Activated CD8-positive, alpha-beta T cell treated with anti-CD3 and anti-CD28 coated beads, Interleukin-2, amount 10 ng/mL, durations not matched to agents 7 days and 5 days (primary cell): ENCODE measurements around the gene ELOVL3. TPM values are rescaled to one million over a fixed set of nuclear protein-coding genes. Genes with fewer than 3 reads are reported as not detected.
A peak's percentile ranks its signal among the peaks of the same experiment; 100 is the strongest.
"Not testable (repeated sequence)": the region's sequence is repeated elsewhere in the genome, so short reads cannot be mapped to it uniquely, and the experiment has no call there.

Source experiments
- ATAC-seq: fragments of 150-1000 bp; cut with Tn5 transposase; one replicate; pipeline ENCODE4 v1.10.0; 2021; ENCODE audit warnings: moderate library complexity
- CTCF ChIA-PET: fragments of 350-600 bp; sonication (Branson Sonifier 250); formaldehyde crosslinking; loops from one replicate; lab custom pipeline; 2021; ENCODE audit warnings: antibody characterized with exemption; lab: Charles Lee
- POLR2A ChIA-PET: fragments of 350-600 bp; sonication (Branson Sonifier 250); formaldehyde crosslinking; loops from one replicate; lab custom pipeline; 2021; ENCODE audit warnings: antibody characterized with exemption; lab: Charles Lee
- DNase-seq: peaks from one replicate; pipeline ENCODE4 v3.0.0-alpha.2; 2020
- H3K27ac Mint-ChIP-seq: one replicate; pipeline ENCODE4 v1.8.0; 2021; ENCODE audit warnings: mild to moderate bottlenecking, mixed read lengths
- H3K27me3 Mint-ChIP-seq: one replicate; pipeline ENCODE4 v1.8.0; 2021; ENCODE audit warnings: low read depth, mixed read lengths
- H3K36me3 Mint-ChIP-seq: one replicate; pipeline ENCODE4 v1.8.0; 2021; ENCODE audit warnings: low read depth, mixed read lengths
- H3K4me1 Mint-ChIP-seq: one replicate; pipeline ENCODE4 v1.8.0; 2021; ENCODE audit warnings: low read depth, mixed read lengths
- H3K4me3 Mint-ChIP-seq: one replicate; pipeline ENCODE4 v1.8.0; 2021; ENCODE audit warnings: mild to moderate bottlenecking, mixed read lengths
- H3K9me3 Mint-ChIP-seq: one replicate; pipeline ENCODE4 v1.8.0; 2022; ENCODE audit warnings: mixed read lengths; ENCODE audit not compliant: insufficient read depth
- total RNA-seq, 2 experiments: library from RNA; stranded (reverse); gene quantifications; one replicate each; pipeline ENCODE4 v1.2.3, GENCODE V29; 2021

The ELOVL3 gene, protein sequence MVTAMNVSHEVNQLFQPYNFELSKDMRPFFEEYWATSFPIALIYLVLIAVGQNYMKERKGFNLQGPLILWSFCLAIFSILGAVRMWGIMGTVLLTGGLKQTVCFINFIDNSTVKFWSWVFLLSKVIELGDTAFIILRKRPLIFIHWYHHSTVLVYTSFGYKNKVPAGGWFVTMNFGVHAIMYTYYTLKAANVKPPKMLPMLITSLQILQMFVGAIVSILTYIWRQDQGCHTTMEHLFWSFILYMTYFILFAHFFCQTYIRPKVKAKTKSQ
- total RNA-seq, result not detected

DNA sequence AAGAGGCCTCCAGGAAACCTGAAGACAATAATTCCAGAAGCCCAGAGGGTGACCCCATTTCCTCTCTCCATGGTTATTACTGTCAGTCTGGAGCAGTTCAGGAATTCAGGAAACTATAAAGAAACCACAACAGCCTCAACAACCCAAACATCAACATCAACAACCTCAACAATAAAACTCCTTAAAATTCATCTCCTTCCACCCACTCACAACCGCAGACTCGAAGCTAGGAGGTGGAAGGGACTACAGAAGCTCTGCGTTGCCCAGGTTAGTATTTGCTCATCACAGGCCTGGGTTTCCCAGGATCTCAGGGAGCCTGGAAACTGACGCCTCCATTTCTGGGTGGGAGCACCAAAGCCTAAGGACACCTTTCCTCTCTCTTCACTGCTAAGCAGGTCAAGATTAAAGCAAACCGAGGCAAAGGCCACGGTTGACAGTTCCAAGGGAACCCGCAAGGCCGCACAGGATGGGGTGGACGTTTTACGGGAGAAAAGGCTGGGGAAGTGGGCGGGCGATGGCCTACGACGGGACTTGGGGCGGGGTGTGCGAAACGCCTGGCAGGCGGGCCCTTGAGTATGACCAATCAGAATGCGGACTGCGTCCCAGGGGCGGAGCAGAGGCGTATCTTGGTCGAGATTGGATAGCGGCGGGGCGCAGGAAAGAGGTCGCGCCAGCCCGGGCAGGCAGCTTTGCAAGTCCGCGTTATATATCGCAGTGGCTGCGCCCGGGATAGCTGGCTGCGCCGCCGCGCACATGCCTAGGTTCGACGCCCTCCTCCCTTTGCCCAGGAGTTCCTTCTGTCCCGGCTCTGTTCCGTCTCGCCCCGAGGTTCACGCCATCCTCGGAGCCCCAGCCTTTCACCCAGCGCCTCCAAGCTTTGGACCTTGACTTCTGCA is at the start of gene ELOVL3:
ELOVL3 (plus strand) TSS at position 654 of the 896 bp plus-strand sequence. CDS start 250 bp downstream, outside the sequence.
- peaks cover 24% of the 10 kb centered on the region for H3K4me1 Mint-ChIP-seq
- peaks cover 56% of the 10 kb centered on the region for H3K27me3 Mint-ChIP-seq
- POLR2A ChIA-PET, result interaction anchor here (0.8 to 1.4 kb wide), 3 partner anchors 20 to 56 kb away, joined by 3 to 6 read pairs (median 3); partner anchors contain the start of gene GBF1

DNA sequence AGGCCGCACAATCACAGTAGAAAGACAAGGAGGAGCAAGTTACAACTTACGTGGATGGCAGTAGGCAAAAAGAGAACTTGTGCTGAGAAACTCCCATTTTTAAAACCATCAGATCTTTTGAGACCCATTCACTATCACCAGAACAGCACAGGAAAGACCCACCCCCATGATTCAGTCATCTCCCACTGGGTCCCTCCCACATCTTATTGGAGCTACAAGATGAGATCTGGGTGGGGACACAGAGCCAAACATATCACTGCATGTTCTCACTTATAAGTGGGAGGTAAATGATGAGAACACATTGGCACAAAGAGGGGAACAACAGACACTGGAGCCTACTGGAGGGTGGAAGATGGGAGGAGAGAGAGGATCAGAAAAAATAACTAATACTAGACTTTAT is 41.5 kb upstream of the ELOVL3 start:
- POLR2A ChIA-PET, result no interaction called here
- Mint-ChIP-seq H3K36me3 (peaks cover 3% of the 10 kb centered on the region), H3K4me1 (peaks cover 13% of the 10 kb centered on the region), H3K27ac (no peak overlapping the region), H3K4me3 (no peak overlapping the region), H3K27me3 (peaks cover 3% of the 10 kb centered on the region), H3K9me3 (peaks cover 7% of the 10 kb centered on the region)
- CTCF ChIA-PET, result interaction anchor here (1.4 to 3.9 kb wide), 2 partner anchors 15 to 47 kb away, joined by 3 to 27 read pairs; no protein-coding TSS in a partner anchor
- no peak for DNase-seq
- ATAC-seq, result no peak

More for the DNA sequence above, at the start of gene ELOVL3:
- H3K9me3 Mint-ChIP-seq, result no peaks in the 10 kb centered on the region
- no peak within 1 kb of the TSS for H3K27ac Mint-ChIP-seq
- peak within 1 kb of the TSS; percentile 32 for H3K4me3 Mint-ChIP-seq
- CTCF ChIA-PET, result interaction anchor here (1.1 to 23.0 kb wide), 5 partner anchors 56 to 370 kb away, joined by 3 to 742 read pairs (median 34); partner anchors contain the start of genes NFKB2 and PPRC1
- DNase-seq (peak; percentile 91), ATAC-seq (peak; percentile 96)
- no peaks in the 10 kb centered on the region for H3K36me3 Mint-ChIP-seq

DNA sequence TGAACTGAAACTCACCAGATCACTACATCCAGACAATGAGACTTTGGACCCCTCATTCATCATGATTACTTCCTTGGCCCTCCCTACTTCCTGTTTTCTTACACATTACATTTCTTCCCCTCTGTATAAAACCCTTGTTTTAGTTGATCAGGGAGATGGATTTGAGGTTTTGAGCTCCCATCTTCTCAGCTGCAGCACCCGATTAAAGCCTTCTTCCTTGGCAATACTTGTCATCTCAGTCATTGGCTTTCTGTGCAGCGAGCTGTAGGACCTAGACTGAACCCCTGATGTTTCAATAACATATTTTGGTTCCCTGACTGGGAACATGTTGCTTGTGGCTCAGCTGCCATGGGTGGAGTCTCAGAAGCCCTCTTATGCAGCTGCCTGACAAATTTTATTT is 40.8 kb upstream of the ELOVL3 start:
- Mint-ChIP-seq H3K4me3 (no peak overlapping the region), H3K27me3 (peaks cover 3% of the 10 kb centered on the region), H3K27ac (no peak overlapping the region), H3K4me1 (peaks cover 14% of the 10 kb centered on the region), H3K36me3 (peaks cover 3% of the 10 kb centered on the region), H3K9me3 (peaks cover 7% of the 10 kb centered on the region)
- POLR2A ChIA-PET, result interaction anchor here (0.6 kb wide), 1 partner anchor 166 kb away, joined by 3 read pairs; no protein-coding TSS in a partner anchor
- ATAC-seq (no peak), DNase-seq (no peak)
- CTCF ChIA-PET, result interaction anchor here (1.1 to 3.9 kb wide), 4 partner anchors 15 to 166 kb away, joined by 3 to 27 read pairs (median 4); no protein-coding TSS in a partner anchor

- Mint-ChIP-seq H3K9me3 (peaks cover 7% of the 10 kb centered on the region), H3K36me3 (peaks cover 3% of the 10 kb centered on the region), H3K4me1 (peaks cover 14% of the 10 kb centered on the region), H3K27me3 (peaks cover 3% of the 10 kb centered on the region), H3K27ac (no peak overlapping the region), H3K4me3 (no peak overlapping the region)
- CTCF ChIA-PET, result interaction anchor here (1.1 to 3.9 kb wide), 4 partner anchors 16 to 166 kb away, joined by 3 to 27 read pairs (median 4); no protein-coding TSS in a partner anchor
- POLR2A ChIA-PET, result no interaction called here
- DNase-seq, result no peak
- ATAC-seq, result no peak
These were observed 40.1 kb upstream of the ELOVL3 start for GRCh38 chr10:102185811-102186527.

- POLR2A ChIA-PET, result interaction anchor here (0.9 to 1.2 kb wide), 3 partner anchors 38 to 205 kb away, joined by 3 read pairs; no protein-coding TSS in a partner anchor
- Mint-ChIP-seq H3K9me3 (peaks cover 7% of the 10 kb centered on the region), H3K36me3 (peaks cover 9% of the 10 kb centered on the region), H3K27ac (peak overlapping the region; percentile 47), H3K27me3 (peaks cover 2% of the 10 kb centered on the region), H3K4me1 (peaks cover 14% of the 10 kb centered on the region), H3K4me3 (no peak overlapping the region)
- CTCF ChIA-PET, result interaction anchor here (1.2 to 3.9 kb wide), 8 partner anchors 19 to 316 kb away, joined by 3 to 27 read pairs (median 6); partner anchors contain the start of gene SUFU
- DNase-seq (no peak), ATAC-seq (no peak)
These were observed 37.7 kb upstream of the ELOVL3 start for GRCh38 chr10:102188298-102188940.

GRCh38 chr10:102188941-102189898 is 36.9 kb upstream of the ELOVL3 start:
- Mint-ChIP-seq H3K4me3 (peak overlapping the region; percentile 59), H3K4me1 (peaks cover 14% of the 10 kb centered on the region), H3K27ac (peak overlapping the region; percentile 90)
- H3K27me3 Mint-ChIP-seq, DNase-seq, H3K9me3 Mint-ChIP-seq, H3K36me3 Mint-ChIP-seq: not testable (repeated sequence)
- CTCF ChIA-PET, result interaction anchor here (0.6 to 3.4 kb wide), 12 partner anchors 18 to 1004 kb away, joined by 3 to 21 read pairs (median 4); partner anchors contain the start of gene ACTR1A
- peak; percentile 79 for ATAC-seq
- POLR2A ChIA-PET, result interaction anchor here (0.6 to 1.1 kb wide), 5 partner anchors 20 to 1502 kb away, joined by 3 to 5 read pairs (median 3); no protein-coding TSS in a partner anchor

- H3K4me1 Mint-ChIP-seq, result peaks cover 14% of the 10 kb centered on the region
- no peaks in the 10 kb centered on the region for H3K9me3 Mint-ChIP-seq
- peaks cover 1% of the 10 kb centered on the region for H3K27me3 Mint-ChIP-seq
- no peak overlapping the region for H3K4me3 Mint-ChIP-seq
- DNase-seq (no peak), ATAC-seq (no peak)
- CTCF ChIA-PET, result interaction anchor here (0.9 to 1.1 kb wide), 2 partner anchors 22 to 39 kb away, joined by 3 read pairs; no protein-coding TSS in a partner anchor
- POLR2A ChIA-PET, result no interaction called here
- H3K36me3 Mint-ChIP-seq, result peaks cover 9% of the 10 kb centered on the region
- no peak overlapping the region for H3K27ac Mint-ChIP-seq
These were observed 34.1 kb upstream of the ELOVL3 start for GRCh38 chr10:102191956-102192355.

DNA sequence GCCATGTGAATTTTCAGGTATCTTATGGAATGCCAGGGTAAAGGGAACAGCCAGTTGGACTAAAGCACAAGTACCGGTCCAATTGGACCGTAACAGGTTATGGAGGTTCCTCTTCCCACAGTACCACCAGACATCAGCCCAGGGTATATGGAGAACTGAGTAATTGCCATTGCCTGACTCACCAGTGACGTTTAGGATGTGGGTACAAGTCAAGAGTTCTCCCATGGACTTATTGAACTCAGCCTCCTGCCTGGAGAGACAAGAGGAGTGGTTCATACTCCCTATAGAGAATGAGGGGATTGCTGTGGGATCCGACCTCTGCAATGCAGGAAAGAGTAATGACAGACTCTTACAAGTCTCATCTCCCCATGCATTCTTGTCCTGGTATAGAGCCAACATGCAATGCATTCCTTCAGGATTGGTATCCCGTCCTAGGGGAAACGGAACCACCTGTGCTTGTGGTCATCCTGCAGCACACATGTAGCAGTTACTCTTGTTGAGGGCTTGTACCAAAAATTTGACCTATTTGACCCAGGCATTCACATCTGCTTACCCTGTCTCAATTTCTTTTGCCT is 30.7 kb upstream of the ELOVL3 start:
- Mint-ChIP-seq H3K9me3 (no peaks in the 10 kb centered on the region), H3K27me3 (peaks cover 5% of the 10 kb centered on the region), H3K4me1 (no peaks in the 10 kb centered on the region), H3K36me3 (peaks cover 6% of the 10 kb centered on the region), H3K4me3 (no peak overlapping the region), H3K27ac (no peak overlapping the region)
- ChIA-PET CTCF (no interaction called here), POLR2A (no interaction called here)
- DNase-seq, result no peak
- ATAC-seq, result no peak

- H3K27ac Mint-ChIP-seq, result no peak overlapping the region
- DNase-seq, result no peak
- H3K36me3 Mint-ChIP-seq, result peaks cover 3% of the 10 kb centered on the region
- H3K9me3 Mint-ChIP-seq, result no peaks in the 10 kb centered on the region
- H3K4me1 Mint-ChIP-seq, result no peaks in the 10 kb centered on the region
- ChIA-PET CTCF (no interaction called here), POLR2A (no interaction called here)
- peaks cover 6% of the 10 kb centered on the region for H3K27me3 Mint-ChIP-seq
- no peak for ATAC-seq
- no peak overlapping the region for H3K4me3 Mint-ChIP-seq
These were observed 29.2 kb upstream of the ELOVL3 start for GRCh38 chr10:102196893-102197292.
